Esophagus mucosa (tissue), 1 donor: ENCODE measurements around the gene PSMD2. TPM values are rescaled to one million over a fixed set of nuclear protein-coding genes. Genes with fewer than 3 reads are reported as not detected.

ENCODE experiments used
- ATAC-seq: fragments of 200-7000 bp; cut with Tn5 transposase; one replicate; pipeline ENCODE4 v1.9.1; 2020
- total RNA-seq: library from RNA; stranded (reverse); gene quantifications from one replicate; pipeline ENCODE4 v1.2.4, GENCODE V29; 2023
- donor health status: DM: yes; HTN: yes; CAD: no.

The PSMD2 gene
- total RNA-seq, 1 donor from 2014 or later: 126 TPM

- ATAC-seq: no peak
Measured at GRCh38 chr3:184282941-184283340, 16.1 kb upstream of the PSMD2 start.

DNA sequence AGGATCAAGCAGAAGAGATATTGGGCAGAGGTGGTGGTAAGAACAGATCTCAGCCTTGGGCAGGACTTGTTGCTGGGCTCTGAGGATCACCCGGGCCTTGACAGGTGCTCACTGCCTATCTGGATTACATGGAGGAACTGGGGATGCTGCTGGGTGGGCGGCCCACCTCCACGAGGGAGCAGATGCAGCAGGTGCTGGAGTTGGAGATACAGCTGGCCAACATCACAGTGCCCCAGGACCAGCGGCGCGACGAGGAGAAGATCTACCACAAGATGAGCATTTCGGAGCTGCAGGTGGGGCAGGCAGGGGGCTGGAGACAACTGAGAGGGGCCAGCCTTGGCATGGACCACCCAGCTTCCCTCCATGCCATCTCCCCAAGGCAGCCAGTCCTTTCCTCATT lies 15.4 kb upstream of the PSMD2 start:
- ATAC-seq: no peak

DNA sequence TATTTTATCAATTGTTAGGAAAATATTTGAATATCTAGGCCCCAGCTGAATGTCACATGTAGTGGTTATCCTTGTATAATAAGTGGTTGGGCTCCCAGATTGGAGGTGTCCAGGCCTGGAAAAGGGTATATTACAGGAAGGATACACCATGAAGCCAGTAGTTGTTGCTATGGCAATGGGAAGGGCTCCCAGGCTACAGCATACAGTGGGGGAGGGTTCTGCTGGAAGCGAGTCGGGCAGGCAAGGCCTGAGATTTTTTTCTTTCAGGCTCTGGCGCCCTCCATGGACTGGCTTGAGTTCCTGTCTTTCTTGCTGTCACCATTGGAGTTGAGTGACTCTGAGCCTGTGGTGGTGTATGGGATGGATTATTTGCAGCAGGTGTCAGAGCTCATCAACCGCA lies 14.3 kb upstream of the PSMD2 start:
- ATAC-seq: peak; percentile 65

DNA sequence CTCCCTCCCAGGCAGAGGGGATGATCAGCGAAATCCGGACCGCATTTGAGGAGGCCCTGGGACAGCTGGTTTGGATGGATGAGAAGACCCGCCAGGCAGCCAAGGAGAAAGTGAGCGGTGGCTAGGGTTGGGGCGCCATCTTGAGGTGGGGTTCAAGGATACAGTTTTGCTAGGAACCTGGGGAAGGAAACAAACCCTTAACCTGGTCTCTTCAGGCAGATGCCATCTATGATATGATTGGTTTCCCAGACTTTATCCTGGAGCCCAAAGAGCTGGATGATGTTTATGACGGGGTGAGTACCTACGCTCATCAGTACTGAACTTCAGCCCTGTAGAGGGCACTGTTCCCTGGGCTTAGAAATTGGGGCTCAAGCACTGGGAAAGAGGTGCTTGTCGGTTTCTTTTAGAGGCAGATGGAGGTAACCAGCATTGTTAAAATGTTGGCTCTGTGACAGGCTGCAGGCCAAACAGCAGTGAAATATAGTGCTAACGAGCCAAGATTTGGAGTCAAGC lies 9.6 kb upstream of the PSMD2 start:
- ATAC-seq: peak; percentile 40

DNA sequence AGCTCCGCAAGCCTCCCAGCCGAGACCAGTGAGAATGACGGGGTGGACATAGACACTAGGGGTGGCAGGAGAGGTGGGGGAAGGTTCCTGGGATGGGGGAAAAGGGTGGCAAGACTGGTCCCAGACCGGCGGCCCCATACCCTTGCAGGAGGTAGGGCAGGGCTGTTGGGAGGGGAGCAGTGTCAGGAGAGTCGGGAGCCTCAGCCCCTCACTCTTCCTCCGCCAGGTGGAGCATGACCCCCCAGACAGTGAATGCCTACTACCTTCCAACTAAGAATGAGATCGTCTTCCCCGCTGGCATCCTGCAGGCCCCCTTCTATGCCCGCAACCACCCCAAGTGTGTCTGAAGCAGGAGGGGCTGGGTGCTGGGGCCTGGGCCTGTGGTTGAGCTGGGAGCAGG lies 8.7 kb upstream of the PSMD2 start:
- ATAC-seq: no peak

DNA sequence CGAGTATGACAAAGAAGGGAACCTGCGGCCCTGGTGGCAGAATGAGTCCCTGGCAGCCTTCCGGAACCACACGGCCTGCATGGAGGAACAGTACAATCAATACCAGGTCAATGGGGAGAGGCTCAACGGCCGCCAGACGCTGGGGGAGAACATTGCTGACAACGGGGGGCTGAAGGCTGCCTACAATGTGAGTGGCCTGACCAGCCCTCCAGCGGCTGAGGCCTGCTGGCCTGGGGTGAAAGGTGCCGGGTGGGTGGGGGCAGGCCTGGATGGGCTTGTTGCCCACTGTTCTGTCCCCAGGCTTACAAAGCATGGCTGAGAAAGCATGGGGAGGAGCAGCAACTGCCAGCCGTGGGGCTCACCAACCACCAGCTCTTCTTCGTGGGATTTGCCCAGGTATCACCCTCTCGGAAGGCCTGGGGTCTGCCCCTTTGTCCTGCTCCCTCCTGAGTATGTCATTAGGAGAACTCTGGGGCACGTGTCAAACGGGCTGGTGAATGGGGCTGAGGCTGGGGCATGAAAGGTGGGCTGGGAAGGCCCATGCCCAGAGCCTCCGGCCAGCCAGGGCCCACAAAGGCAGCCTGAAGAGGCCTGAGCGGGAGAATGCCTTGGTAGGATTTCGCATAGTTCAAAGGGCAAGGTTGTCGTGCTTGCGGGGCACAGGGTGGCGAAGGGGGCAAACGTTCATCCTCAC lies 7.8 kb upstream of the PSMD2 start:
- peak; percentile 4 for ATAC-seq

DNA sequence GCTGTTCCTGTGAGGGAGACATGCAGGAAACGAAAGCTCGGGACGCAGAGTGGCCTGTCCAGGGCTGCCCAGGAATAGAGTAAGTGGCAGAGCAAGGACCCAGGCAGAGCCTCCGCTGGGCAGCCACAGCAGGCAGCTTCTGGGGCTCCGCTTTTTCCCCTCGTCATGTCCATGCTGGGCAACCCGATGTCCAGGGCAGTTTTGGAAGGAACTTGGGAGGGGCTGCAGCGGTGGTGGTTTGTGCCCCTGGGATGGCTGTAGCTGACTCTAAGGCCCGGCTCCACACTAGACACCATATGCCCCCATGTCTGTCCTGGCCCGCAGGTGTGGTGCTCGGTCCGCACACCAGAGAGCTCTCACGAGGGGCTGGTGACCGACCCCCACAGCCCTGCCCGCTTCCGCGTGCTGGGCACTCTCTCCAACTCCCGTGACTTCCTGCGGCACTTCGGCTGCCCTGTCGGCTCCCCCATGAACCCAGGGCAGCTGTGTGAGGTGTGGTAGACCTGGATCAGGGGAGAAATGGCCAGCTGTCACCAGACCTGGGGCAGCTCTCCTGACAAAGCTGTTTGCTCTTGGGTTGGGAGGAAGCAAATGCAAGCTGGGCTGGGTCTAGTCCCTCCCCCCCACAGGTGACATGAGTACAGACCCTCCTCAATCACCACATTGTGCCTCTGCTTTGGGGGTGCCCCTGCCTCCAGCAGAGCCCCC lies 7.1 kb upstream of the PSMD2 start:
- ATAC-seq: no peak

DNA sequence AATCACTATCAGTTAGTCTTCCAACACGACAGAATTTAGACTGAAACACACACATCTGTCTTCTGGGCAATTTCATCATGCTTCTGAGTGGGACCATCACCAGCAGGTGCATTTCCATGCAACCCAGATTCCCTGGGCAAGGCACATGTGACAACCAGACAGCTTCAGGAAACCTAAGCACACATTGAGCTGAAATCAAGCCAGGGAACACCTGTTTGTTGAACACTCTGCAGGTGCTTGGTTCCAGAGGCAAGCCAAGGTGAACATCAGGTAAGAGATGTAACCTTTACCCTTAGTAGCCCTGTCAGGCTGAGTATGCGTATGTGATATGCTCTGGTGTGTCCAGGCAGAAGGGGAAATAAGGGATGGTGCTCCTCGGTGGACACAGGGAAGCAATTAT lies 3.3 kb upstream of the PSMD2 start:
- no peak for ATAC-seq

- ATAC-seq: no peak
Measured at GRCh38 chr3:184296616-184297015, 2.4 kb upstream of the PSMD2 start.

GRCh38 chr3:184299488-184300377 lies 692 bp downstream of the PSMD2 start:
- ATAC-seq: peak; percentile 28

GRCh38 chr3:184300378-184300720 lies 1.3 kb downstream of the PSMD2 start:
- no peak for ATAC-seq

DNA sequence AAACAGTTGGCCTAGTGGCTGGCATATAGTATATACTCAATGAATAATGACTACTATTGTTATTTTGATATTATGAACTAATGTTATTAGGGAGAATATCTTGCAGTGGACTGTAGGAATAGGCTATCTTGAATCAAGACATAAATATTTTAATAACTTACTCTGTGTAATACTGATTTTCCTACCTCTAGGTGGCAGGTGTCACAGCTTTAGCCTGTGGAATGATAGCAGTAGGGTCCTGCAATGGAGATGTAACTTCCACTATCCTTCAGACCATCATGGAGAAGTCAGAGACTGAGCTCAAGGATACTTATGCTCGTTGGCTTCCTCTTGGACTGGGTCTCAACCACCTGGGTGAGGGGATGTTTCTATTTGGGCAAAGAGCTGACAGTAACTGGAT lies 6.5 kb downstream of the PSMD2 start:
- ATAC-seq: peak; percentile 33

DNA sequence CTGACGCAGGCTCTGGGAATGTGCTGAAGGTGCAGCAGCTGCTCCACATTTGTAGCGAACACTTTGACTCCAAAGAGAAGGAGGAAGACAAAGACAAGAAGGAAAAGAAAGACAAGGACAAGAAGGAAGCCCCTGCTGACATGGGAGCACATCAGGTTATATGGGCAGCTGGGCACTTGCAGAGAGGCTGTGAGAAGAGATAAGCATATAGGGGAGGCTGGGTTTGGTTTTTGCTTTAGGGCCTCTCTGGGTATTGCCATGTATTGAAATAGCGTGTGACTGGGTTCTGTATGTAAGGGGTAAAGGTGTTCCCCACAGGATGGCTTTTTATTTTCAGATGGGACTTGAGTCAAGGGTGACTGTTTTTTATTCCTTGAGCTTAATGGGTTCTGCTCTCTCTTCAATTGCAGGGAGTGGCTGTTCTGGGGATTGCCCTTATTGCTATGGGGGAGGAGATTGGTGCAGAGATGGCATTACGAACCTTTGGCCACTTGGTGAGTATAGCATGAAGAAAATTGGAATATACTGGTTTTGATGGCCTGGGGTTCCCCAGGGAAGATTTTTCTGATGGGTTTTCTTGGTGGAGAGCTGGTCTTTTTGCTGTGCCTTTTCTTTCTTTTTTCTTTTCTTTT lies 7.4 kb downstream of the PSMD2 start:
- ATAC-seq: no peak

GRCh38 chr3:184307915-184308314 lies 8.9 kb downstream of the PSMD2 start:
- no peak for ATAC-seq

DNA sequence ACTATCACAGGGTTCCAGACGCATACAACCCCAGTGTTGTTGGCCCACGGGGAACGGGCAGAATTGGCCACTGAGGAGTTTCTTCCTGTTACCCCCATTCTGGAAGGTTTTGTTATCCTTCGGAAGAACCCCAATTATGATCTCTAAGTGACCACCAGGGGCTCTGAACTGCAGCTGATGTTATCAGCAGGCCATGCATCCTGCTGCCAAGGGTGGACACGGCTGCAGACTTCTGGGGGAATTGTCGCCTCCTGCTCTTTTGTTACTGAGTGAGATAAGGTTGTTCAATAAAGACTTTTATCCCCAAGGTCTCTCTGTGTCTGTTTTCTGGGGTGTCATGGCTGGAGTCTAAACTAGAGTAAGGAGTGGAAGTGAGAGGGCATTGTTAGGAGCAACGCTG lies 9.7 kb downstream of the PSMD2 start:
- no peak for ATAC-seq

- ATAC-seq: no peak
Measured at GRCh38 chr3:184311633-184312032, 12.6 kb downstream of the PSMD2 start.

- ATAC-seq: peak; percentile 85
Measured at GRCh38 chr3:184314363-184314699, 15.3 kb downstream of the PSMD2 start, which contains the start of gene EIF4G1. TSS of gene EIF4G1 (plus strand) at chr3:184314606. CDS start at chr3:184315797, 1,191 bp downstream.

- peak; percentile 68 for ATAC-seq
Measured at GRCh38 chr3:184314700-184315542, 15.9 kb downstream of the PSMD2 start.

DNA sequence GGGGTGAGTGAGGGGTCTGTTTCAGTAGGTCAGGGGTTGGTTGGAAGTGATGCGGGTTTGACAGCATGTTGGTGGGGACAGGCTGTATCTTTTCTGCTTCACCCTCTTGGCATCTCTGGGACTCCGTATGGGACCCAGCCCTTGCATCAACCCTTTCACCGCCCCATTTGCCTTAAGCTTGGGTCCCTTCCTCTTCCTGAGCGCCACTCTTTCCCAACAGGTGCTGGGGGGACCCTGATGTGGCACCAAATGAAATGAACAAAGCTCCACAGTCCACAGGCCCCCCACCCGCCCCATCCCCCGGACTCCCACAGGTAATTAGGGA lies 16.5 kb downstream of the PSMD2 start:
- ATAC-seq: no peak

DNA sequence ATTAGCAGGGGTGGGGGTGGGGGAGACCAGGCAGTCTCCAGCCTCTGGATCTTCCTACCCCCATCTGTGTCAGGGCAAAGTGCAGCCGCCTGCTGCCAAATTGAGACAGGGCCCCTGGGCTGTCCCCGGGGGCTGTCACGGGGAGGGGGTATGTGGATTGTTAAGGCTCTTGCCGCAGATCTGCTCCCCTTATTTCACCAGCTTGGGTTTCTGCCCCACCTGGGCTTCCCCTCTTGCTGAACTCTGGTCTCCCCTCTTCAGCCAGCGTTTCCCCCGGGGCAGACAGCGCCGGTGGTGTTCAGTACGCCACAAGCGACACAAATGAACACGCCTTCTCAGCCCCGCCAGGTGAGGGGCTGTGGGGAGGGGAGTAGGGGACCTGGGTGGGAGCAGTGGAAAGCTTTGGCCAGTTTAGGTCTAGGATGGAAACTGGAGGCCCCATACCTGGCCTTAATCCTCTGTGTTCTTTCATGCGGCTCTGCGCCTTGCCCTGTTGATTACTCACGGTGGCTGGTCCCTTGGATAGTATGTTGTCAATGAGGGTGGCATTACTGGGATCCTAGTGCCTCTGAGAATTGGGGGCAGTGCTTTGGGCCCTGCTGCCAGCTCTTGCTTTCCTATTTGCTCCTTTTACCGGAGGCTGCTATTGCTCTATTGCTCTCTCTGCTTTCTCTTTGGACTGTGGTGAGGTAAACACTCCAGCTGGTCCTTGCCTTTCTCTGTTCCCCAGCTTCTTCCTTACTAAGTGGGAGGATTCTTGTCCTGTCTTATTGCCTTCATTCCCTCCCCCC lies 17.0 kb downstream of the PSMD2 start:
- ATAC-seq: peak; percentile 9

- ATAC-seq: no peak
Measured at GRCh38 chr3:184316792-184317191, 17.8 kb downstream of the PSMD2 start.
